Posterior vena cava (tissue), 2 donors: ENCODE results near the gene NTF3. TPM values are rescaled to one million over a fixed set of nuclear protein-coding genes. Genes with fewer than 3 reads are reported as not detected.

Experiments
- DNase-seq: peaks from one replicate; pipeline ENCODE4 v3.0.0-alpha.2; 2020; ENCODE audit warnings: low spot score
- intact Hi-C, 2 donors: fragments of 100-400 bp; cut with DNase I; formaldehyde crosslinking; loops; one replicate each; pipeline versions ENCODE4 v1.14.1 to v1.14.2; 2022 to 2023
- total RNA-seq, 2 donors: library from RNA; stranded (reverse); fragmentation: NEBNext Ultra II Directional; extraction: Animal tissue kit (Norgen Biotek cat#: 25700); gene quantifications; one replicate each; pipeline ENCODE4 v1.2.1, GENCODE V29; 2021
- donor health status: DM: yes; HTN: yes; CAD: no.
- donor health status: DM: yes; HTN: yes; CAD: no.

The NTF3 gene
- total RNA-seq, 2 donors from 2014 or later = 16.1 to 17.9 TPM

DNA sequence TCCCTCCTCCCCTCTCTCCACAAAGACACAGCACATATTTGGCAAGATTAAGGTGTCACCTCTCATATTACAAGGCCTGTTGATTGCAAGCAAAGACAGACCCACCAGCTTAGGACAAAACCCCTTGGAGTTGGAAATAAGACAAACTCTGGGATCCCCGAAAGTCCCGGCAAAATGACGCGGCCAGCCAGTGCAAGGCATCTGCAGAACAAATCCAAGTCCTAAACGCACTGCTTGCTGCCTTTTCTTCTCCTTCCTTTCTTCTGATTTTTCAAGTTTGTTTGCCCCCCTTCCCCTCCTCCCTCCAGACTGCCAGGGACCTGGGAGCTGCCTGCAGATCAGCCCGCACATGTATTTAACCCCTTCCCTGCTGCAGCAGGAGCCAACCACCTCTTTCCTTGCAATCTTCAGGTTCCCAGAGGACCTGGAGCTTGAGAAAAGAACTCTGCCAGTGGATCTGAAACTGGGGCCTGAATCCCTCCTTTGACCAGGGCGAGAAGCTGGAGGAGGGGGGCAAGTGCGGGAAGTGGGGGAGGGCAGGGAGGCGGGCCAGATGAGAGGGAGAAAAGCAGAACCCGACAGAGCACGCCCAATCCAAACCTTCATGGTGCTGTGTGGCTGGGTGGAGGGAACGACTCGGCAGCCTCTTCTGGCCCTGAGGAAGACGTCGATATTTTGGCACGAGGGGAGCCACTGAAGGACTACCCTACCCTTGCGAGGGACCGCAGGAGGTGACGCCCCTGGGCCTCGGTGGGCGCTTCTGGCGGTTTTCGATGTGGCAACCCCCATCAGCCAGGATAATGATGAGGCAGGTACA is 2.0 kb upstream of the NTF3 start:
- no peak for DNase-seq
- intact Hi-C loops = loop anchor here in 1 of 2 donors (5.0 to 10.0 kb wide), 2 partner anchors 77 to 225 kb away; no protein-coding TSS in a partner anchor

DNA sequence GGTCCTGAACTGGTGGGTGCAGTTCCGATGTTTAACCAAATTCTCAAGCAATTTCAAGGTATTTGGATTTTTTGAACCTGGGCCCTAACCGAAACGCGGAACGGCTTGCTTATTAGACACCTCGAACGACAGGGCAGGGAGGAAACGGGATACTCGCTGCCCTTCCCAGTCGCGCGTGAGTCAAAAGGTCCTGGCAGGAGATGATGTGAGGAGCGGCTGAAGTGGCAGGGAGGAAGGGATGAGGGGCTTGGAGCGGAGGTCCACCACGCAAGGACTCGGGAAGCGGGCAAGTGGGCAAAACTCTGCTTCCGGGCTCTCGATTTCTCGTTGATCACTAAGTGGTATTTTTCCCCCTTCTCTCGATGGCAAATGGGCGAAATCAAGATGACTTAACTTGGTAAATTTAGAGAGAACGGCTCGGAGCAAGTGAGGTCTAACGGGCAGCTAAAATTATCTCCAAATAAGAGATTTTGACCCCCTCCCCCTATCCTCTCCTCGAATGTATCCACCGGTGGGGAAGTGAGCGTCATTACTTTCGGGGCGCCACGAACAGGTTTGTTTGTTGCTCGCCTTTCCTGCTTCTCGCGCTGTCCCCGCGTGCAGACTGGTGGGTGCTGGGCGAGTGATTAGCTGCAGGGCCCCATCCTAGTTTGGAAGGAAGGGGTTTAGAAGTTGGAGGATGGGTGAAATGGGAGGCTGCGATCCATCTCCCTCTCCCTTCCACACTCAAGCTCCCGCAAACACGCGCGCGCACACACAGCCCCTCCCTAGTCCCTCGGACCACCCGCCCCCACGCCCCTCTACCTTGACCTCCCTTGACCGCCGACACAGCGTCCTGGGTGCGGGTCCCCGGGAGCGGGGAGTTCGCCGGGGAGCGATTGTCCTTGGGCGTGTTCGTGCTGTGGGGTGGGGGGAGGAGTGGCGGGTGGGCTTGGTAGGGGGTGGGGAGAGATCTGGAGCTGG is 986 bp upstream of the NTF3 start:
- DNase-seq = no peak
- intact Hi-C loops = loop anchor here in 1 of 2 donors (5.0 kb wide), 1 partner anchor 76 kb away; no protein-coding TSS in a partner anchor

DNA sequence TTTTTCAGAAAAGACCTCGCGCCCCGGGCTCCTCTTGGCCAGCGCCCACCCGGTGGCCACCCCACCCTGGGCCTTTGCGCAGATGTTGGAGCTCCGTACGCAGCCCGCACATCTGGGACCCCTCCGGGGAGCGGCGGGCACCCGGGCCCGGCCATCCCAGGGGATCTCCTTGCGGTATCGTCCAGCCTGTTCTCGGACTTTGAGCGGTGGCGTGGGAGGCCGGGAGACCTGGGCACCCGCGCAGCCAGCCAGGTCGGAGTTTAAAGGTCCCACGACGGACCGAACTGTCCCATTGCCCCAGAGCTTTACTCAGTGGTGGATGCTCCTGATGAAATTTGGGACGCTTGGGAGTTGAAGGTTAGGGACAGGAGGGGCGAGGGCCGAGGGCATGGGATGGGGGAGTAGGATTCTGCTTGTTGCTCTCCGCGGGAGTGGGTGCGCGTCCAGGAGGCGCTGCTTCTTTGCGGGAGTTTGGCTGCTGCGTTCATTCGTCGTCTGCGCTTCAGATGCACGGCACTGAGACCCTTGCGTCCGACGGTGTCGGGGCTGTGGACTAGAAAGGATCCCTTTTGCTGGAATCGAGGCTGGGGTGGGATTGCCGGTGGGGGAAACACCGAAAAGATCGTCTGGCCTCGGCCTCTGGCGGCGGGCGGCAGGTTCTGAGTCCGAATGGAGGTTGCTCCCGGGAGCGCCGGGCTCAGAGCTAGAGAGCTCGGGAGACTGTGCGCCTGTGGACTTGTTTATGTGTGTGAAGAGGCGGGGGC is 1.4 kb downstream of the NTF3 start:
- DNase-seq = no peak
- intact Hi-C loops = loop anchor here (1.0 to 5.0 kb wide), 2 partner anchors 35 to 74 kb away; no protein-coding TSS in a partner anchor

DNA sequence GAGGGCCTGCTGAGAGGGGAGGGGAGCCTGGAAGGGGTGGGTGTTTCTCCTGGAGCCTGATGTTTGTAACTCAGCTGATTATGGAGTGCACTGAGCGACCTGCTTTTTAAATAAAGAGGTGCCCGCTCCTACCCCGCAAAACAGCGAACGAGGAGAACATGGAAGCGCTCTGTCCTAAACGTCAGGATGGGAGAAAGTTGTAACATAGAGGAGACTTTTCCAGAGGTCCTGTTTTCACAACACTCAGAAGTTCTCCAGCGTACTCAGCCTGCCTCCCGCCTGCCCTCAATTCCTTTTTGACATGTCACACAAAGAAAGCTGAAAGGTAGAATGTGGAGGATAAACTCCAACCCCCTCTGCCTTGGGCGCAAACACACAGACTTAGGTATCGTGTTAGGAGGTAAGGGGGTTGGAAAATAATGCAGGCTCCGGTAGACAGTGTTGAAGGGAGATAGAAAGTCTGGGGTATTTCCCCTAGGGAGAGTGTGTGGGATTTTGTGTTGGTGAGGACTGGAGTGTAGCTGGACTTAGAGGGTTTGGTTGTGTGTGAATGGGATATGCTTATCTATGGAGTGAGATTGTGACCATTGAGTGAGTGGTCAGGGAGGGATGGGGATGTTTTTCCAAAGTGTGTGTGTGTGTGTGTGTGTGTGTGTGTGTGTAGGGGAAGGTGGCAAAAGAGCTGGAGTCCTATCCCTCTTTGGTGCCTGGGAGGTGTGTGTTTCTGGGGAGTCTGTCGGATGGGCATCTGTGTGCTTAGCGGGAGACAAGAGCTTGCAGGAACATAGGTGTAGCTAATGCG is 2.1 kb downstream of the NTF3 start:
- no peak for DNase-seq
- intact Hi-C loops = loop anchor here (1.0 to 5.0 kb wide), 2 partner anchors 34 to 73 kb away; no protein-coding TSS in a partner anchor

DNA sequence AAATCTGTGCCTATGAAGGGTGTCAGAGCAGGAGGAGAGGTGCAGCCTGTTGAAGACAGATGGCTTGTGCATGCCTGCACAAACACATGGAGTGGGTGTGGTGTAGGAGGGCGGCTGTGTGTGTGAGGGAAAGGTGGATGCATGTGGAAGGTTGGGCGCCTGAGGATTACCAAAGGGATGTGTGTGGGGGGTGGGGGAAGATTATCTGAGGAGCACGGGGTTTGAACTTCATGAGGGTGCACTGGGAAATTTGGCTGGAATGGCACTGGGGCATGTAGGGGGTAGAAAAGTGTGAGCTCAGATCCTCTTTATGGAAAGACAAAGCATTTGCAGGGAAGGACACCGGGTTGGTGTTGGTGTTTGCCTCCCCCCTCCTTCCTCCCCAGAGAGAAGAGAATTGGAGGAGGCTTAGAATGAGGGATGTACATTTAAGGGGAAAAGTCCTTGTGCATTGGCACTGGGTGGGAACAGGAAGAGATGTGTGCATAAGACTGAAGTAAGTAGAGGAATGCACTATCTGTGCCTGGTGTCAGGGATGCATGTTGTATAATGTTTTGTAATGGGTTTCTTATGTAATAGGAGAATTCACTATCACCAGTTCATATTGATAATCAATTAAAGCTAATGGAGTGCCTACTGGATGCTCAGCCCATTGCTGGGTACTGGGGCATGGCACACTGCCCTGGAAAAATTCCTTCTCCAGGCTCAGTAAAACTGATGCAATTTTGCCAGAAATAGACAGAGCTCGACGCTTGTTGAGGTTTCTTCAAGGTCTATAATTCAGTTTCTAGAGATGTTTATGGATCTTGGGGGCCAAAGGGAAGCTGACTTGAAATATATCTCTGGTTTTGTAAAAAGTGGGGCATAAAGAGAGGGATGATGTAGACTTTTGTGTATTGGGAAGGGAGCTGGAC is 3.0 kb downstream of the NTF3 start:
- DNase-seq = no peak
- intact Hi-C loops = loop anchor here in 1 of 2 donors (5.0 kb wide), 2 partner anchors 72 to 233 kb away; no protein-coding TSS in a partner anchor

DNA sequence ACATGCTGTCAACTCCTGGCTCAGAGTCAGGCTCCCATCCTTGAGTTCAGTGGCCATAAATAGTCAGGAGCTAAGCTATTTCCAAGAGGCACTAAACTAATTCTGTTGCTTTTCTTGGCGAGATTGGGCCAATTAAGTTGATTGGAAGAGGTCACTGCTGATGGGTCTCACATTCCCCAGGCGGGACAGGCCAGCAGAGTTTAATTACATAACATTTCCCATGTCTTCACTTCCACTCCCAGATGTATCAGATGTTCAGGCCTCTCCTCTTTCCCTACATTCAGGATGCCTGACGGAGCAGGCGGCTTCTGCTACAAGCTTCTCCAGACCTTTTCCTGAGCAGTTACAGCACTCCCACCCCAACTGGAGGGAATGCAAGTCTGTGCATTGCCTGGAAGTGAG is 5.3 kb downstream of the NTF3 start:
- intact Hi-C loops = loop anchor here in 1 of 2 donors (5.0 kb wide), 1 partner anchor 235 kb away; no protein-coding TSS in a partner anchor
- DNase-seq = no peak

DNA sequence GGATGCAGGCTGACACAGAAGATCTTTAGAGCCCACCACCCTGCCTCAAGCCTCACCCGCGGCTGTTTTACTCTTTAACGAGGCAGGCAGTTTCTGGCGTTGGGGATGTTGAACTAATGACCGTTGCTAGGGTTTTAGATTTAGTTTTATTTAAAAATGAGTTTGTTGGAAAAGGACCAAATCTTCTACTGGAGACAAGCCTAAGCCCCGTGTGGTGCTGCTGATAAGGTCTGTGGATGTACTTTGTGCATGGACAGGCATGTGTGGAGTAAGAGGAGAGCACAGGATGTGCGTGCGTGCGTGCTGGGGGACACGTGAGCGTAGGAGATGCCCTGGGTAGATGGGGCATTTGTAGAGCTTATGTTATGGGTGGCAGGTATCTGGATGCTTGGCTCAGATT is 5.7 kb downstream of the NTF3 start:
- intact Hi-C loops = loop anchor here in 1 of 2 donors (5.0 kb wide), 1 partner anchor 235 kb away; no protein-coding TSS in a partner anchor
- DNase-seq = no peak

DNA sequence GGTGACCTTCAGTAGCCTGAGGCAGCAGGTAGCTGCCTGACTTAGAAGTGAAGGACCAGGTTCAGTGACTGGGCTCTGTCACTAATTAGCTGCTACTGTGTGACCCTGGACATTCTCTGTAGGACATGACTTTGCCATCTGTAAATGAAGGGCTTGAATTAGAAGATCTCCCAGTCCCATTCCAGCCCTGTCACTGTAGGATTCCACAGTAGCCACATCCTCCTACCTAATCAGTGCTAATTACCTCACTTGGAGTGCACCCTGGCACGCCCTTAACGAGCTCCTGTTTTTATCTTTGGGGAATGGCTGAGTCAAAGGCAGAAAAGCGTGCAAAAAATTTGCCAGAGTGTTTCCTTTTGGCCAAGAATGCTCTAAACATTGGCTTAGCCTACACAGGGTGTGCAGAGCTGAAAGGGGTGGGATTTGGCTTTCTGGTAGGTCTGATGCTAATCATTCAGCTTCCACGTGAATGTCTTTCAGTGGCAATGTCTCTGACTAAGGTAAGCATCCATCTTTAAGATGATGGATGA is 6.8 kb downstream of the NTF3 start:
- intact Hi-C loops = loop anchor here in 1 of 2 donors (5.0 kb wide), 1 partner anchor 236 kb away; no protein-coding TSS in a partner anchor

DNA sequence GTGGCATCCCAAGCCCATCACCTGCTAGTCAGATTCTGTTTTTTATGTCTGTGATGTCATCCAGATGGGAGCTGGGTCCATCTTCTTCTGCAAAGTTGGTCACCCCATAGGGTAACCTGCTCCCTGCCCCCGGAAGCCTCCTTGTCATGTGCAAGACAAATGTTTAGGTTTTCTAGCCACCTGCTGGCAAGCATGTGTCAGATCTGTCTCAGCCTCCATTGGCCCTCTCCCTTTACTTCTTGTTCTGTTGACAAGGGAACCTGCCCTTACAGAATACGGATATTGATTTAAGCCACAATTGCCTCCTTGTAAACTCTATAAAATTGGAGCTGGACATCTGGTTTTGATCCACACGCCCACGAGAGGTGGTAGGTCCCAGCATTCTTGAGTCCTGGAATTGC is 7.5 kb downstream of the NTF3 start:
- DNase-seq = no peak
- intact Hi-C loops = loop anchor here in 1 of 2 donors (5.0 kb wide), 1 partner anchor 237 kb away; no protein-coding TSS in a partner anchor

More for the DNA sequence above, 6.8 kb downstream of the NTF3 start:
- no peak for DNase-seq

DNA sequence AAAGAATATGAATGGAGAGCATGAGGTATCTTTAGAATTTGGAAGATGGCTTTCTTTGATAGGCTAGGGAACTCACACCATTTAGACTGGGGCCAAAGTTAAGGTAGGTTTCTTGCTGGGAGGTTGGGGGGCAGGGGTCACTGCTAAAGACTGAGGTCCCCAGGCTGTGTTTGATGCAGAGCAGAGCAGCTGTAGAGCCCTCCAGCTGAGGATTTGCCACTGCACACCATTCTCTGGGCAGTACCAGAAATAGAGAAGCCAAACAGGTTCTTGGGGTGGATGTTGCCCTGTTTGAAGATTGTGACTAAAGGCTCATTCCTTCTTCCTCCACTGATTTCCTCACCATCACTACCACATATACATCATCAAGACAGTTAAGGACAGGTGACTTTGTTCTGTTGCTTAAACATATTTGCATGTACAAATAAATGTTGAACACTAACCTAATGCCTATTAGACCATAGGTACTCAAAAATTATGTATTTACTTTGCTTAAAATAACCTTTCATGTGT is 7.9 kb downstream of the NTF3 start:
- no peak for DNase-seq
- intact Hi-C loops = loop anchor here in 1 of 2 donors (5.0 to 10.0 kb wide), 2 partner anchors 238 to 265 kb away; no protein-coding TSS in a partner anchor

DNA sequence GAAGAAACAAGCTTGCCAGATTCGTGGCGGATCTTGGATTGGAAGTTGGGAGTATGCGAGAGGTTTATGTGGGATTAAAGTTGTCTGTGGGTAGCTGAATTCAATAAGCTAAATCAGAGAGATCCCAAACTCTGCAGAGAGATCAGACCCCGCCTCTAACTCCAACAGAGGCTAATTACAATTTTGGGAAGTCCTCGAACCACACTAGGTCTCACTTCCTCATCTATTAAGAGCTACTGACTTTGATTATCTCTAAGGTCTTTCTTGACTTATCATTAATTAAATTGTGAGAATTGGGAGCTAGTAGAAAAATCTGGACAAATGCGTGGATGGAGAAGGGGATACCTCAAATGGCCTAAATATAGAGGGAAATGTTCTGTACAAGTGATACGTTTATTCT is 9.1 kb downstream of the NTF3 start:
- DNase-seq = no peak
- intact Hi-C loops = loop anchor here in 1 of 2 donors (10.0 kb wide), 1 partner anchor 266 kb away; no protein-coding TSS in a partner anchor

DNA sequence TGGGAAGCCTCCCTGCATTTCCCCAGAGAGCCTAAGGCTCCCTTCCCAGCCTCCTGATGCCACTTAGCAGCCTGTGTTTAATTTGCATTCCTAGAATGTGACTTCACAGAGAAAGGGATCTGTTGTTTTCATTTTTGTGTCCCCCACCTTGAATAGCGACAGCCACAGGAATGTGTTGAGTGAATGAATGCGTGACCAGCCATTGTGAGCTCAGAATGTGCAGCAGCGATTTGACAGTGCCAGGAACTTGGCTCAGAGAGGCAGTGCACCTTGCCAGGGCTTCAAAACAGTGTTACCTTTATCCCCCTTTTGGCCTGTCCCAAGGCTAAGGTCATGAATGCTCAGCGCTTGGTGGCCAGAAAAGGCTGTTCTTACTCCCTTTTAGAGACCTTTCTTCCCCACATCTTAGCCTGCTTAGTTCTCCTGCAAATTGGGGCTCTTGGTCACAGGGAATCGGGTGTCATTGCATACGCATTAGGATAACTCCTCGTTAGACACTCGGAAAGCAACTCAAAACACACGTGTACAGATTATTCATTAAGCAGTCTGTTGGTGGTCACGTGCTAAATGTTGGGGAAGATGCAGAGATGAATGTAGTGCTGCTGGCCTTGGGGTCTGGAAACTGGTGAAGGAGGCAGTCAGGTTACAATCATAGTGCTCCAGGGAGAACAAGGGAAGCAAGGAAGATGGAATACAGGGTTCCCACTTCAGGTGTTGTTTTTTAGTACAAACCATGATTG is 9.8 kb downstream of the NTF3 start:
- DNase-seq = no peak
- intact Hi-C loops = loop anchor here in 1 of 2 donors (2.0 to 10.0 kb wide), 2 partner anchors 57 to 267 kb away; no protein-coding TSS in a partner anchor

DNA sequence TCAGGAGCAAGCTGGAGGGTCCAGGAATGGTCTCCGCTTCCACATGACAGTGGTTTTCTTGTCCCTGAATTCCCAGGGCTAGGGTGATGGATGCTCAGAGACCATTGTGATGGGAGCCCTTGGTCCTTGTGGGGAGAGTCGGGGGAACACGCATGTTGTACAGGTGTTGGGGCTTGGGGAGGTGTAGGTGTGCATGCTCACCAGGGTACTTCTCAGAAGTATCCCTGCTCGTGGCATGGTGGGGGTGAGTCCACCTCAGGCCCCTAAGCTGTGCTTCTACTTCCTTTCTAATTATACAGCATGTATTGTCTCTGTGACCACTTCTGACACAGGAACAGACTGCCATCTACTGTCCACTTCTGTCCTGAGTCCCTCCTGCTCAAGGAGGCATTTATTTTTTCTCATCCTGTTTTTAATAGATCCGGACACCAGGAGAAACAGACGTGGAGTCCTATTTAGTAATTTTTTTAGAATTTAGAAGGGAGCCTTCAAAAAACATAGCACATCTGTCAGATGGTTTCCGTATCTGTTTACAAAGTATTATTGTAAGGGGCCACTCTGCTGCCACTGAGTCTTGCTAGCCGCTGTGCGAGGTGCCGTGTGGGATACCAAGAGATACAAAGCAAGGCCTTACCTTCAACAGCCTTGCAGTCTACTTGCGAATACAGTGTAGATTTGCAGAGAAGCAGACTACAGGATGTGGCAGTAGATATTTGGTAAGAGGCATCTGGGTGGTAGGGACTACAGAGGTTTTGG is 10.5 kb downstream of the NTF3 start:
- intact Hi-C loops = loop anchor here in 1 of 2 donors (2.0 to 10.0 kb wide), 2 partner anchors 56 to 268 kb away; no protein-coding TSS in a partner anchor

DNA sequence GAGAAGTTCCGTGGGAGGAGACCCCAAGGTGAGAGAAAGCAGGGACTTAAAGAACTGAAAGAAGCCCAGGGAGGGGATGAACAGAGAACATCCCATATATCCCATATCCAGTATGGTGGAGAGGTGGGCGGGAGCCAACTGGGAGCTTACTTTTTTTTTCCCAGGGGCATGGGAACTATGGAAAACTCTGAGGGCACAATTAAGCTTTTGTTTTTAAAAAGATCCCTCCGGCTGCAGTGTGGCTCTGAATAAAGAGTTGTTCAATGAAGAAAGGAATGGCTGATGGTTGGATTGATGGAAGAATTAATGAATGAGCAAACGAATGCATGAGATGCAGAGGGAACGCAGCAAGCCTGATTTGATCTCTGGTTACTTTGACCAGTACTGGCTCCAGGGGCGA is 12.6 kb downstream of the NTF3 start:
- DNase-seq = no peak
- intact Hi-C loops = loop anchor here in 1 of 2 donors (10.0 kb wide), 1 partner anchor 270 kb away; no protein-coding TSS in a partner anchor

More for the DNA sequence above, 10.5 kb downstream of the NTF3 start:
- no peak for DNase-seq
